ENCODE measurements around the gene TMEM25. TPM values are rescaled to one million over a fixed set of nuclear protein-coding genes. Genes with fewer than 3 reads are reported as not detected.

TMEM25 gene
- total and polyA plus RNA-seq, 2 donors (not counting 1 experiment from before 2014, with no cell fraction given): 12.6 to 21.3 TPM

DNA sequence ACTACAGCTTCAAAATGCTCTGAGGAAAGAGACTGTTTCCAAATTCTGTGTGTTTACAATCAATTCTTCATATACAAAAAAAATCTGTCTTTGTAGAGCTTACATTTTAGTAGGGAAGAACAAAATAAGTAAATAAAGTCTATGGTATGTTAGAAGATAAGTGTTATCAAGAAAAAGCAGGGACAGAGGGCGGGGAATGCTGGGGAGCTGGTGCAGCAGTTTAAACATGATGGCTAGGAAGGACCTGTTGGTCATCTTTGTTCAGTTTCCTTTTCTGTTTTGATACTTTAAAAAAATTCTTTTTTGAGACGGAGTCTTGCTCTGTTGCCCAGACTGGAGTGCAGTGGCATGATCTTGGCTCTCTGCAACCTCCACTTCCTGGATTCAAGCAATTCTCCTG lies 16.1 kb downstream of the TMEM25 start:
- TF ChIP-seq, protein P1, sequence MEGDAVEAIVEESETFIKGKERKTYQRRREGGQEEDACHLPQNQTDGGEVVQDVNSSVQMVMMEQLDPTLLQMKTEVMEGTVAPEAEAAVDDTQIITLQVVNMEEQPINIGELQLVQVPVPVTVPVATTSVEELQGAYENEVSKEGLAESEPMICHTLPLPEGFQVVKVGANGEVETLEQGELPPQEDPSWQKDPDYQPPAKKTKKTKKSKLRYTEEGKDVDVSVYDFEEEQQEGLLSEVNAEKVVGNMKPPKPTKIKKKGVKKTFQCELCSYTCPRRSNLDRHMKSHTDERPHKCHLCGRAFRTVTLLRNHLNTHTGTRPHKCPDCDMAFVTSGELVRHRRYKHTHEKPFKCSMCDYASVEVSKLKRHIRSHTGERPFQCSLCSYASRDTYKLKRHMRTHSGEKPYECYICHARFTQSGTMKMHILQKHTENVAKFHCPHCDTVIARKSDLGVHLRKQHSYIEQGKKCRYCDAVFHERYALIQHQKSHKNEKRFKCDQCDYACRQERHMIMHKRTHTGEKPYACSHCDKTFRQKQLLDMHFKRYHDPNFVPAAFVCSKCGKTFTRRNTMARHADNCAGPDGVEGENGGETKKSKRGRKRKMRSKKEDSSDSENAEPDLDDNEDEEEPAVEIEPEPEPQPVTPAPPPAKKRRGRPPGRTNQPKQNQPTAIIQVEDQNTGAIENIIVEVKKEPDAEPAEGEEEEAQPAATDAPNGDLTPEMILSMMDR (conservative IDR thresholded peaks at IDR 0.05 in 1 of 2, IDR thresholded peaks at IDR 0.05 in 1 of 2; ENCODE audit: low read depth in 1 of 2, low read length in 2 of 2): no peak
- TF ChIP-seq EZH2 (IDR thresholded peaks at IDR 0.05; ENCODE audit: low read length, missing control alignments): no peak
- Histone ChIP-seq H3K27ac (ENCODE audit: insufficient read depth, low read length) (no peak overlapping the region), H3K27me3 (ENCODE audit: control insufficient read depth, insufficient read depth, low read length) (no peaks in the 10 kb centered on the region), H3K9ac (ENCODE audit: insufficient read depth, low read length) (no peak overlapping the region), H3K4me2 (ENCODE audit: extremely low read depth, insufficient read depth, low read length) (no peak overlapping the region), H3K9me3 (ENCODE audit: control insufficient read depth, insufficient read depth, low read depth, low read length) (no peaks in the 10 kb centered on the region), H2AFZ (ENCODE audit: low read length) (no peak overlapping the region), H3K79me2 (ENCODE audit: control insufficient read depth, insufficient read depth, low read length) (no peaks in the 10 kb centered on the region), H3K36me3 (ENCODE audit: control insufficient read depth, insufficient read depth, low read length) (peaks cover 3% of the 10 kb centered on the region), H3K4me1 (ENCODE audit: control insufficient read depth, extremely low read depth, insufficient read depth, low read length) (no peaks in the 10 kb centered on the region), H4K20me1 (ENCODE audit: control insufficient read depth, extremely low read depth, insufficient read depth, low read length) (no peaks in the 10 kb centered on the region), H3K4me3 (replicated peaks in 1 of 4; ENCODE audit: control extremely low read depth in 1 of 4, insufficient read depth in 1 of 4, low read depth in 3 of 4, low read length in 4 of 4) (no peak overlapping the region)
- no peak for DNase-seq (ENCODE audit: low read depth in 2 of 2)

- TF ChIP-seq, protein P1 (conservative IDR thresholded peaks at IDR 0.05 in 1 of 2, IDR thresholded peaks at IDR 0.05 in 1 of 2; ENCODE audit: low read depth in 1 of 2, low read length in 2 of 2): no peak
- no peak for TF ChIP-seq EZH2 (IDR thresholded peaks at IDR 0.05; ENCODE audit: low read length, missing control alignments)
- Histone ChIP-seq H3K4me2 (ENCODE audit: extremely low read depth, insufficient read depth, low read length) (no peak overlapping the region), H3K27me3 (ENCODE audit: control insufficient read depth, insufficient read depth, low read length) (no peaks in the 10 kb centered on the region), H3K9me3 (ENCODE audit: control insufficient read depth, insufficient read depth, low read depth, low read length) (no peaks in the 10 kb centered on the region), H3K79me2 (ENCODE audit: control insufficient read depth, insufficient read depth, low read length) (no peaks in the 10 kb centered on the region), H3K27ac (ENCODE audit: insufficient read depth, low read length) (no peak overlapping the region), H2AFZ (ENCODE audit: low read length) (no peak overlapping the region), H4K20me1 (ENCODE audit: control insufficient read depth, extremely low read depth, insufficient read depth, low read length) (no peaks in the 10 kb centered on the region), H3K4me1 (ENCODE audit: control insufficient read depth, extremely low read depth, insufficient read depth, low read length) (no peaks in the 10 kb centered on the region), H3K36me3 (ENCODE audit: control insufficient read depth, insufficient read depth, low read length) (peaks cover 5% of the 10 kb centered on the region), H3K4me3 (replicated peaks in 1 of 4; ENCODE audit: control extremely low read depth in 1 of 4, insufficient read depth in 1 of 4, low read depth in 3 of 4, low read length in 4 of 4) (no peak overlapping the region), H3K9ac (ENCODE audit: insufficient read depth, low read length) (no peak overlapping the region)
- DNase-seq (ENCODE audit: low read depth in 2 of 2): no peak
These were observed 21.3 kb downstream of the TMEM25 start for GRCh38 chr11:118552341-118552740.

GRCh38 chr11:118560806-118561205 lies 29.8 kb downstream of the TMEM25 start:
- H3K4me2 ChIP-seq (ENCODE audit: extremely low read depth, insufficient read depth, low read length): no peak overlapping the region
- no peaks in the 10 kb centered on the region for H3K36me3 ChIP-seq (ENCODE audit: control insufficient read depth, insufficient read depth, low read length)
- H4K20me1 ChIP-seq (ENCODE audit: control insufficient read depth, extremely low read depth, insufficient read depth, low read length): no peaks in the 10 kb centered on the region
- H3K79me2 ChIP-seq (ENCODE audit: control insufficient read depth, insufficient read depth, low read length): no peaks in the 10 kb centered on the region
- H2AFZ ChIP-seq (ENCODE audit: low read length): no peak overlapping the region
- no peak overlapping the region for H3K27ac ChIP-seq (ENCODE audit: insufficient read depth, low read length)
- H3K27me3 ChIP-seq (ENCODE audit: control insufficient read depth, insufficient read depth, low read length): no peaks in the 10 kb centered on the region
- no peaks in the 10 kb centered on the region for H3K9me3 ChIP-seq (ENCODE audit: control insufficient read depth, insufficient read depth, low read depth, low read length)
- DNase-seq (ENCODE audit: low read depth in 2 of 2): no peak
- TF ChIP-seq EZH2 (IDR thresholded peaks at IDR 0.05; ENCODE audit: low read length, missing control alignments): no peak
- TF ChIP-seq, protein P1 (conservative IDR thresholded peaks at IDR 0.05 in 1 of 2, IDR thresholded peaks at IDR 0.05 in 1 of 2; ENCODE audit: low read depth in 1 of 2, low read length in 2 of 2): no peak
- H3K4me3 ChIP-seq (replicated peaks in 1 of 4; ENCODE audit: control extremely low read depth in 1 of 4, insufficient read depth in 1 of 4, low read depth in 3 of 4, low read length in 4 of 4): no peak overlapping the region
- H3K9ac ChIP-seq (ENCODE audit: insufficient read depth, low read length): no peak overlapping the region
- peaks cover 2% of the 10 kb centered on the region for H3K4me1 ChIP-seq (ENCODE audit: control insufficient read depth, extremely low read depth, insufficient read depth, low read length)
